Breast epithelium (tissue), 4 donors: Measurements from ENCODE around the gene ZNF723. TPM values are rescaled to one million over a fixed set of nuclear protein-coding genes. Genes with fewer than 3 reads are reported as not detected.
"Not testable (repeated sequence)": the region's sequence is repeated elsewhere in the genome, so short reads cannot be mapped to it uniquely, and the experiment has no call there.

Experiments used
- DNase-seq, 2 donors: peaks; one replicate each; pipeline ENCODE4 v3.0.0-alpha.2; 2019; ENCODE audit warnings: low spot score in 2 of 2
- H3K27ac ChIP-seq, 2 donors: fragments of 200-600 bp; sonication (generic) in 1 of 2; one replicate each; pipeline ENCODE4 v1.5.1; 2016 to 2019; ENCODE audit warnings: mild to moderate bottlenecking in 1 of 2
- H3K27me3 ChIP-seq, 2 donors: fragments of 200-600 bp; sonication (generic) in 1 of 2; one replicate each; pipeline versions ENCODE4 v1.5.1 to v1.6.0; 2017 to 2019; ENCODE audit warnings: control low read depth in 1 of 2, mild to moderate bottlenecking in 1 of 2
- H3K36me3 ChIP-seq: fragments of 200-600 bp; one replicate; pipeline ENCODE4 v1.5.1; 2019
- H3K4me1 ChIP-seq, 2 donors: fragments of 200-600 bp; sonication (generic); one replicate each; pipeline ENCODE4 v1.5.1; 2016 to 2019; ENCODE audit warnings: control low read depth in 1 of 2
- H3K4me3 ChIP-seq, 3 donors: fragments of 200-600 bp; sonication (generic); 1 replicate in 2 of 3; 2 replicates in 1 of 3; pipeline ENCODE4 v1.5.1; 2016 to 2019; ENCODE audit warnings: mild to moderate bottlenecking in 3 of 3, moderate library complexity in 2 of 3
- H3K9me3 ChIP-seq, 2 donors: fragments of 200-600 bp; sonication (generic) in 1 of 2; one replicate each; pipeline ENCODE4 v1.5.1; 2016 to 2019; ENCODE audit warnings: control low read depth in 1 of 2
- CTCF ChIP-seq, 3 donors: fragments of 450-650 bp; IDR thresholded peaks; one replicate each; pipeline ENCODE4 v1.5.1; 2016 to 2017; ENCODE audit warnings: antibody characterized with exemption in 3 of 3, mild to moderate bottlenecking in 3 of 3, moderate library complexity in 3 of 3
- POLR2A ChIP-seq: fragments of 450-650 bp; IDR thresholded peaks from one replicate; pipeline ENCODE4 v1.6.1; 2016; ENCODE audit warnings: antibody characterized with exemption, mild to moderate bottlenecking, moderate library complexity
- POLR2AphosphoS5 ChIP-seq, 3 donors: sonication (generic); formaldehyde crosslinking; IDR thresholded peaks; one replicate each; pipeline ENCODE4 v1.6.1; 2017; ENCODE audit warnings: antibody characterized with exemption in 3 of 3
- intact Hi-C: fragments of 100-400 bp; cut with DNase I; formaldehyde crosslinking; loops from one replicate; pipeline ENCODE4 v1.15.1; 2023; ENCODE audit warnings: low total_unique reads
- total RNA-seq, 3 donors: library from RNA; depleted of rRNA; stranded (reverse); fragments of >200 nt; gene quantifications; one replicate each; pipeline ENCODE4 v1.1.0, GENCODE V29; 2016

The ZNF723 gene
- not detected for total RNA-seq

GRCh38 chr19:22832031-22832762 lies at the start of gene ZNF723:
Gene ZNF723 (plus strand): TSS chr19:22832291. CDS start chr19:22832380, 89 bp downstream.
- Histone ChIP-seq H3K4me3 (peak within 1 kb of the TSS in 1 of 3 donors; percentile 8), H3K4me1 (no peaks in the 10 kb centered on the region), H3K27ac (no peak within 1 kb of the TSS), H3K27me3 (no peaks in the 10 kb centered on the region), H3K9me3 (peaks cover 11 to 53% of the 10 kb centered on the region in 2 donors), H3K36me3 (no peaks in the 10 kb centered on the region)
- intact Hi-C loops = no loop called here
- no peak for DNase-seq
- TF ChIP-seq POLR2A = no peak
- TF ChIP-seq CTCF (IDR thresholded peaks at IDR 0.05) = no peak
- no peak for TF ChIP-seq POLR2AphosphoS5 (IDR thresholded peaks at IDR 0.05)

- Histone ChIP-seq H3K9me3 (peaks cover 0 to 6% of the 10 kb centered on the region in 2 donors), H3K27me3 (no peaks in the 10 kb centered on the region), H3K4me3 (peak within 1 kb of the TSS; percentile 37 to 62 (median 55)), H3K4me1 (no peaks in the 10 kb centered on the region), H3K27ac (peak within 1 kb of the TSS in 1 of 2 donors; percentile 38), H3K36me3 (no peaks in the 10 kb centered on the region)
- intact Hi-C loops = no loop called here
- peak; percentile 75 to 81 for DNase-seq
- no peak for TF ChIP-seq POLR2AphosphoS5 (IDR thresholded peaks at IDR 0.05)
These were observed 48.3 kb upstream of the ZNF723 start, which contains the start of gene ZNF99 for GRCh38 chr19:22783651-22784410. Gene ZNF99 (minus strand): TSS chr19:22784151. CDS start chr19:22784016, 135 bp downstream.

GRCh38 chr19:22792863-22793262 lies 39.2 kb upstream of the ZNF723 start:
- intact Hi-C loops, H3K4me1 ChIP-seq, H3K27ac ChIP-seq, H3K36me3 ChIP-seq, H3K9me3 ChIP-seq, H3K4me3 ChIP-seq, H3K27me3 ChIP-seq, DNase-seq: not testable (repeated sequence)

GRCh38 chr19:22797040-22797439 lies 35.1 kb upstream of the ZNF723 start:
- TF ChIP-seq POLR2AphosphoS5 (IDR thresholded peaks at IDR 0.05) (no peak), POLR2A (no peak), CTCF (IDR thresholded peaks at IDR 0.05) (no peak)
- H3K27ac ChIP-seq = no peak overlapping the region
- no peak overlapping the region for H3K4me3 ChIP-seq
- peaks cover 8 to 23% of the 10 kb centered on the region in 2 donors for H3K9me3 ChIP-seq
- H3K27me3 ChIP-seq = no peaks in the 10 kb centered on the region
- DNase-seq = no peak
- H3K36me3 ChIP-seq = no peaks in the 10 kb centered on the region
- no peaks in the 10 kb centered on the region for H3K4me1 ChIP-seq
- intact Hi-C loops = no loop called here

GRCh38 chr19:22806418-22806817 lies 25.7 kb upstream of the ZNF723 start:
- H3K27me3 ChIP-seq = peaks cover 0 to 24% of the 10 kb centered on the region in 2 donors
- no peak overlapping the region for H3K27ac ChIP-seq
- no peaks in the 10 kb centered on the region for H3K36me3 ChIP-seq
- no peak overlapping the region for H3K4me3 ChIP-seq
- intact Hi-C loops = no loop called here
- peaks cover 17% of the 10 kb centered on the region in 2 donors for H3K9me3 ChIP-seq
- DNase-seq = no peak
- H3K4me1 ChIP-seq = no peaks in the 10 kb centered on the region
- TF ChIP-seq POLR2A (no peak), POLR2AphosphoS5 (IDR thresholded peaks at IDR 0.05) (no peak), CTCF (IDR thresholded peaks at IDR 0.05) (no peak)
